Activated CD8-positive, alpha-beta memory T cell treated with anti-CD3 and anti-CD28 coated beads, Interleukin-2, amount 50 U/mL, for 1 hour (primary cell): Measurements from ENCODE around the gene SLC44A2.

Experiments
- DNase-seq: peaks from one replicate; pipeline ENCODE4 v3.0.0-alpha.2; 2020; ENCODE audit errors: extremely low read depth

Gene SLC44A2

GRCh38 chr19:10615429-10616023 lies 9.8 kb upstream of the SLC44A2 start:
- DNase-seq, result no peak

DNA sequence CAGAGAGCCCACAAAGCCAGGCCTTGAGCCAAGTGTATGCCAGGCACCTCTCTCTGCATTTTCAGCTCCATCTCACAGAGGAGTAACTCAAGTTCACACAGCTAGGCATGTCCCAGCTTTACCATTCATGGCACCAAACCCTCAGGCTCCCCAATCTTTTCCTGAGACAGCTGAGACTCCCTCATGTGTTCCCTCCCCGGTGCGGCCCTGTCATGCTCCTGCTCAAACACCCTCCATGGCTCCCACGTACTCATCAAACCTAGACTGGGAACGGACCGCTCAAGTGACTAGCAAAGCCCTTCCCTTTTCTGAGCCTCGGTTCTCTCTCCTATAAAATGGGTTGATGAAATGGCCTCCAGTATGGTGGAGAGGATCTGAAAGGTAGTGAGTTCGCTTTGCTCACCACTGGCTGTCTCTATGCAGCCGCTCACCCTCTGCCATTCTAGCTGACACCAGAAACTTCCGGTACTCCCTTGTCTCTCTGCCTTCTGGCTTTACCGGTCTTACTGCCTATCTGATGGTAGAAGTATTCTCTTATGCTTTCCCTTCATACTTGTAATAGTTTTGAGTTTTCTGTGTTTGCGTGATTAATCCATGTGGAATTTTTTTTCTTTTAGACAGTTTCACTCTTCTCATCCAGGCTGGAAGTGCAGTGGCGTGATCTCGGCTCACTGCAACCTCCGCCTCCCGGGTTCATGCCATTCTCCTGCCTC lies 7.8 kb upstream of the SLC44A2 start:
- no peak for DNase-seq

- DNase-seq, result no peak
These were observed 6.5 kb upstream of the SLC44A2 start for GRCh38 chr19:10618846-10619245.

DNA sequence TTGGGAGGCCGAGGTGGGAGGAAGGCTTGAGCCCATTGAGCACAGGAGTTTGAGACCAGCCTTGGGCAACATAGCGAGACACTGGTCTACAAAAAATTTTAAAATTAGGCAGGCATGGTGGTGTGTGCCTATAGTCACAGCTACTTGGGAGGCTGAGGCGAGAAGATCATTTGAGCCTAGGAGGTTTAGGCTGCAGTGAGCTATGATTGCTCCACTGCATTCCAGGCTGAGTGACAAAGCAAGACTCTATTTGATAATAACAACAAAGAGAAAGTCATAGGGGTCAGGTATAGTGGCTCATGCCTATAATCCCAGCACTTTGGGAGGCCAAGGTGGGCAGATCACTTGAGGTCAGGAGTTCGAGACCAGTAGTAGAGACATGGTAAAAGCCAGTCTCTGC lies 4.6 kb upstream of the SLC44A2 start:
- DNase-seq, result no peak

DNA sequence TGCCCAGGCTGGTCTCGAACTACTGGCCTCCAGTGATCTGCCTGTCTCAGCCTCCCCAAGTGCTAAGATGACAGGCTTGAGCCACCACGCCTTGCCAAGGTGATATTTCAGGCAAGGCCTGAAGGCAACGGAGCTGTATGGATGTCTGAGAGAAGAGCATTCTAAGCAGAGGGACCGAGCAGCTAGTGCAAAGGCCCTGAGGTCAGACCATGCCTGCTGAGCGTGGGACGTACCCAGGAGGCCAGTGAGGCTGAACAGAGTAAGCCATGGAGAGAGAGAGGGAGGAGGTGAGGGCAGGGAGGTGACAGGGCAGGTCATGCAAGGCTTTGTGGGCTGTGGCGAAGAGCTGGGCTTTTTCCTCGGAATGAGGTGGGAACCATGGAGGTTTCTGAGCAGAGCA lies 3.4 kb upstream of the SLC44A2 start:
- DNase-seq, result no peak

GRCh38 chr19:10624585-10624984 lies 768 bp upstream of the SLC44A2 start:
- no peak for DNase-seq

- DNase-seq, result no peak
These were observed 397 bp downstream of the SLC44A2 start for GRCh38 chr19:10625762-10626138.

DNA sequence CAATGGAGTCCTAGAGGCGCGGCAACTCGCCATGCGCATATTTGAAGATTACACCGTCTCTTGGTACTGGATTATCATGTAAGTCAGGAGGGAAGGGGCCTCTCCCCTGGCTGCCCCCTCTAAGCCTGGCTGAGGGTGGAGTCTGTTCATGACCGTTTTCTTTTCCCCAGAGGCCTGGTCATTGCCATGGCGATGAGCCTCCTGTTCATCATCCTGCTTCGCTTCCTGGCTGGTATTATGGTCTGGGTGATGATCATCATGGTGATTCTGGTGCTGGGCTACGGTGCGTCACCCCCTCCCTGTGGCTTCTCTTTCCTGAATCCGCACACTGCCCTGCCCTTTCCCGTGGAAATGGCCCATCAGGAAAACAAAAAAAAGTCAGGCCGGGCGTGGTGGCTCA lies 6.5 kb downstream of the SLC44A2 start:
- no peak for DNase-seq

GRCh38 chr19:10634430-10634829 lies 9.1 kb downstream of the SLC44A2 start:
- DNase-seq, result no peak

- DNase-seq, result no peak
These were observed 9.6 kb downstream of the SLC44A2 start for GRCh38 chr19:10634963-10635362.

- no peak for DNase-seq
These were observed 11.1 kb downstream of the SLC44A2 start for GRCh38 chr19:10636304-10636972.

GRCh38 chr19:10637894-10638293 lies 12.5 kb downstream of the SLC44A2 start:
- DNase-seq, result no peak

- no peak for DNase-seq
These were observed 14.5 kb downstream of the SLC44A2 start for GRCh38 chr19:10639836-10640235.

GRCh38 chr19:10640361-10640760 lies 15.0 kb downstream of the SLC44A2 start:
- no peak for DNase-seq

DNA sequence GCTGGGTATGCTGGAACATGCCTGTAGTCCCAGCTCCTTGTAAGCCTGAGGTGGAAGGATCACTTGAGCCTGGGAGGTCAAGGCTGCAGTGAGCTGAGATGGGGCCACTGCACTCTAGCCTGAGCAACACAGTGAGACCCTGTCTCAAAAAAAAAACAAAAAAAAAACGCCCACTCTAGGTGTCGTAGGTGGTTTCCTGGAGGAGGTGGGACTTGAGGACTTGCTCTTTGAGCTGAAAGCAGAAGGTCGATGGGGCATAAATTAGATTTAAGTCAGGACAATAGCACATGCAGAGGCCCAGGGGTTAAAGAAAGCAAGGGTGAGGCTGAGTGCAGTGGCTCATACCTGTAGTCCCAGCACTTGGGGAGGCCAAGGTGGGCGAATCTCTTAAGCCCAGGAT lies 15.9 kb downstream of the SLC44A2 start:
- DNase-seq, result no peak

DNA sequence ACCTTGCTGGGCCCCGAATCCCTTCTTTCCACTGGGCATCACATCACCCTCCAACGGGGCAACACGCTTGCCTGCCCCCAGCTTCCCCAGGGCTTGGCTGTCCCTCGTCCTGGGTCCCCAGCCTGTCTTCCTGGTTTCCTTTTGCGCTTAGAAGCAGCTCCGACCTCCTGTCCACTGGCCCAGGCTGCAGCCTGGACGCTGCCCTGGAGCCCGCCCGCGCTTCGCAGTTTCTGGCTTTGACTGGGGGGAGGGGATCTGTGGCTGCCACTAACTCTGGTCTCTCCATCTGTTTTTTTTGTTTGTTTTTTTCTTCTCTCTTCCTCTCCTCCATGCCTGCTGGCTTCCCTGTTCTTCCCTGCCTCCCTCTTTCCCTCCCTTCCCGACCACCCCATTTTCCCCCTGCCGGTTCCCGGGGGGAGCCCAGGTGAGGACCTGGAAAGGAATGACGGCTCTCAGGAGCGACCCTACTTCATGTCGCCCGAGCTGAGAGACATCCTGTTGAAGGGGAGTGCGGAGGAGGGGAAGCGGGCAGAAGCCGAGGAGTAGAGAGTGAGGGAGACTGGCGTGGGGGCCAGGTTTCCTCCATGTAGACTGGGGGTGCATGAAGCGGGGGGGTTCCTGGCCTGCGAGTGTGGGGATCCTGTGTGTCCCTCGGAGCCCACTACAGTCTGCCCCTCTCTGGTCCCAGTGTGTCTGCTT lies 17.3 kb downstream of the SLC44A2 start:
- DNase-seq, result no peak

DNA sequence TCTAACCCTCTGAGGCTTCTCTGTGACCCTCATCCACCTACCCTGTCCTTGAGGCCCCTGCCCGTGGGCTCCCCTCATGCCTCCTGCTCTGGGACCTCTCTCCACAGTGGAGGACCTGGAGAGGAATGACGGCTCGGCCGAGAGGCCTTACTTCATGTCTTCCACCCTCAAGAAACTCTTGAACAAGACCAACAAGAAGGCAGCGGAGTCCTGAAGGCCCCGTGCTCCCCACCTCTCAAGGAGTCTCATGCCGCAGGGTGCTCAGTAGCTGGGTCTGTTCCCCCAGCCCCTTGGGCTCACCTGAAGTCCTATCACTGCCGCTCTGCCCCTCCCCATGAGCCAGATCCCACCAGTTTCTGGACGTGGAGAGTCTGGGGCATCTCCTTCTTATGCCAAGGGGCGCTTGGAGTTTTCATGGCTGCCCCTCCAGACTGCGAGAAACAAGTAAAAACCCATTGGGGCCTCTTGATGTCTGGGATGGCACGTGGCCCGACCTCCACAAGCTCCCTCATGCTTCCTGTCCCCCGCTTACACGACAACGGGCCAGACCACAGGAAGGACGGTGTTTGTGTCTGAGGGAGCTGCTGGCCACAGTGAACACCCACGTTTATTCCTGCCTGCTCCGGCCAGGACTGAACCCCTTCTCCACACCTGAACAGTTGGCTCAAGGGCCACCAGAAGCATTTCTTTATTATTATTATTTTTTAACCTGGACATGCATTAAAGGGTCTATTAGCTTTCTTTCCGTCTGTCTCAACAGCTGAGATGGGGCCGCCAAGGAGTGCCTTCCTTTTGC lies 18.0 kb downstream of the SLC44A2 start:
- no peak for DNase-seq

DNA sequence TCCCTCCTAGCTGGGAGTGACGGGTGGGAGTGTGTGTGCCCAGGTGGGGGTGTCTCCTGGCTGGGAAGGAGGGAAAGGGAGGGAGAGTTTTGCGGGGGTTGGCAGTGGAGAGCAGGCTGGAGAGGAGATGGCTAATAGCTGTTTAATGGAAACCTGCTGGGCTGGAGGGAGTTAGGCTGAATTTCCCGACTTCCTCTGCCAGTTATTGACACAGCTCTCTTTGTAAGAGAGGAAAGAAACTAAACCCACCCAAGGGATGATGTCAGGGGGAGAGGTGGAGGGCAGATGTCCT lies 18.6 kb downstream of the SLC44A2 start:
- no peak for DNase-seq

DNA sequence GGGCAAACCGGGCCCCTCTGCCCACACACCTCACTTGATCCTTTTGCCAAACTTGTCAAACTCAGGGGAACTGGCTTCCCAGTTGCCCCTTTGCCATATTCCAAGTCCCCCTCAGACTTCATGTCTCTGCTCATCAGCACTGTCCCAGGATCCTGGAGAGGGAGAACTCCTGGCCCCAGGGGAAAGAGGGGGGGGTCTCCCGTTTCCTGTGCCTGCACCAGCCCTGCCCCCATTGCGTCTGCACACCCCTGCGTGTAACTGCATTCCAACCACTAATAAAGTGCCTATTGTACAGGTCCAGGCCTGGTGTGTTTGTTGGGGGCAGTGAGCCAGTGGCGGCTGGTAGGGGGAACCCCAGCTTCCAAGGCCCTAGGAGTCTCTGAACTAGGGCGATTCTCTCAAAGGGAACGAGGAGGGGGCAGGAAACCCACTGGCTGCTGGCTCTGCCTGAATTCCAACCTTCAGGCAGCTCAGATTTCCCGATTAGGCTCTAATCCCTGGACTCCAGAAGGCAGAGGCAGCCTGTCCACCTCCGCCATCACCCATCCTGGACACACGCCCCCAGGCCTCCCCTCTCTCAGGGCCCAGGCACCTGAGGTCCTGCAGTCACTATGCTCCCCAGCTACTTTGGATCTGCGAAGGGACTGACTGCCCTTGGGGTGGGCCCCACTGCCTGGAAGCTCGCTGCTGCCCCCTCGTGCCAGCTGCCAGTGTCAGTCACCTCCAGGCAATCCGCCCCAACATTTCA lies 19.1 kb downstream of the SLC44A2 start:
- DNase-seq, result peak; percentile 66

GRCh38 chr19:10646456-10647159 lies 21.3 kb downstream of the SLC44A2 start:
- DNase-seq, result no peak

DNA sequence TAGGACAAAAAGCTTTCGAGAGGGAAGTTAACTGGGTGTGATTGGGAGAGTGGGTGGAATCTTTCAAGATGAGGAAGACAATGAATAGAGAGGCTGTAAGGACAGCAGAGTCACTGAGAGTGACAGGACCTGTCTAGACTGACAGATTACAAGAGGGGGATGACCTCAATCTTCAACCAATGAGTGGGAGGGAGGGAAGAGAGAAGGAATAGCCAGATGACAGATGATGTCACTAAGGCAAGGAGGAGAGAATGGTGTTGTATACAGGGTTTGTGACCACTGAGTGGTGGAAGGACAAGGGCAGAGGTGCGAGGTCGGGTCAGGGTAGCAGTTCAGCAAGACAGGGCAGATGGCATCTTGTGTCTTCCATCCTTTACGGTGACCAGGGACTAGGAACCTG lies 23.0 kb downstream of the SLC44A2 start:
- no peak for DNase-seq
